ENCODE measurements around the gene SPG11. TPM values are rescaled to one million over a fixed set of nuclear protein-coding genes. Genes with fewer than 3 reads are reported as not detected.

Gene SPG11
- total RNA-seq, 1 experiment from 2014 or later = 55.0 TPM

DNA sequence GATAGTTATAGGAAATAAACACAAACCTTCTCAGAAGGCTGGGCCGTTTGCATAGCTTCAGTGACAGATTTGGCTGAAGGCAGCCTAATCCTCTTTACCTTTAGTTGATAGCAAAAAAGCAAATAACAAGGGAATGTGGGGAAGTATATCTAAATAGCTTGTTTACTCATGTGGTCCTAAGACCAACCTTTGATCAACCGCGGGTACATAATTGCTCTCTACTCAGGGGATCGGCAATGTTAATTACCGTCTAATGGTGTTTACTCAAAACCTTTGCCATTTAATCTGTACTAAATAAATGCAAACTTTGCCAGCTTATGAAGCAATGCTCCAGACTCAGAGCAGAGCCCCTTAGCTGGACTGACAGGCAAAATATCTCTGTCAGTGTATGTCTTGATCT is 74.9 kb downstream of the SPG11 start:
- H3K4me1 ChIP-seq (ENCODE audit: control insufficient read depth, insufficient read depth, low read length) = no peaks in the 10 kb centered on the region
- intact Hi-C loops (cut with micrococcal nuclease; ENCODE audit: unreplicated experiment) = no loop called here
- TF ChIP-seq, protein P1, sequence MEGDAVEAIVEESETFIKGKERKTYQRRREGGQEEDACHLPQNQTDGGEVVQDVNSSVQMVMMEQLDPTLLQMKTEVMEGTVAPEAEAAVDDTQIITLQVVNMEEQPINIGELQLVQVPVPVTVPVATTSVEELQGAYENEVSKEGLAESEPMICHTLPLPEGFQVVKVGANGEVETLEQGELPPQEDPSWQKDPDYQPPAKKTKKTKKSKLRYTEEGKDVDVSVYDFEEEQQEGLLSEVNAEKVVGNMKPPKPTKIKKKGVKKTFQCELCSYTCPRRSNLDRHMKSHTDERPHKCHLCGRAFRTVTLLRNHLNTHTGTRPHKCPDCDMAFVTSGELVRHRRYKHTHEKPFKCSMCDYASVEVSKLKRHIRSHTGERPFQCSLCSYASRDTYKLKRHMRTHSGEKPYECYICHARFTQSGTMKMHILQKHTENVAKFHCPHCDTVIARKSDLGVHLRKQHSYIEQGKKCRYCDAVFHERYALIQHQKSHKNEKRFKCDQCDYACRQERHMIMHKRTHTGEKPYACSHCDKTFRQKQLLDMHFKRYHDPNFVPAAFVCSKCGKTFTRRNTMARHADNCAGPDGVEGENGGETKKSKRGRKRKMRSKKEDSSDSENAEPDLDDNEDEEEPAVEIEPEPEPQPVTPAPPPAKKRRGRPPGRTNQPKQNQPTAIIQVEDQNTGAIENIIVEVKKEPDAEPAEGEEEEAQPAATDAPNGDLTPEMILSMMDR (IDR thresholded peaks at IDR 0.05) = no peak
- no peak for TF ChIP-seq POLR2AphosphoS5 (IDR thresholded peaks at IDR 0.05; ENCODE audit: low read depth, low read length)
- TF ChIP-seq, protein P2, sequence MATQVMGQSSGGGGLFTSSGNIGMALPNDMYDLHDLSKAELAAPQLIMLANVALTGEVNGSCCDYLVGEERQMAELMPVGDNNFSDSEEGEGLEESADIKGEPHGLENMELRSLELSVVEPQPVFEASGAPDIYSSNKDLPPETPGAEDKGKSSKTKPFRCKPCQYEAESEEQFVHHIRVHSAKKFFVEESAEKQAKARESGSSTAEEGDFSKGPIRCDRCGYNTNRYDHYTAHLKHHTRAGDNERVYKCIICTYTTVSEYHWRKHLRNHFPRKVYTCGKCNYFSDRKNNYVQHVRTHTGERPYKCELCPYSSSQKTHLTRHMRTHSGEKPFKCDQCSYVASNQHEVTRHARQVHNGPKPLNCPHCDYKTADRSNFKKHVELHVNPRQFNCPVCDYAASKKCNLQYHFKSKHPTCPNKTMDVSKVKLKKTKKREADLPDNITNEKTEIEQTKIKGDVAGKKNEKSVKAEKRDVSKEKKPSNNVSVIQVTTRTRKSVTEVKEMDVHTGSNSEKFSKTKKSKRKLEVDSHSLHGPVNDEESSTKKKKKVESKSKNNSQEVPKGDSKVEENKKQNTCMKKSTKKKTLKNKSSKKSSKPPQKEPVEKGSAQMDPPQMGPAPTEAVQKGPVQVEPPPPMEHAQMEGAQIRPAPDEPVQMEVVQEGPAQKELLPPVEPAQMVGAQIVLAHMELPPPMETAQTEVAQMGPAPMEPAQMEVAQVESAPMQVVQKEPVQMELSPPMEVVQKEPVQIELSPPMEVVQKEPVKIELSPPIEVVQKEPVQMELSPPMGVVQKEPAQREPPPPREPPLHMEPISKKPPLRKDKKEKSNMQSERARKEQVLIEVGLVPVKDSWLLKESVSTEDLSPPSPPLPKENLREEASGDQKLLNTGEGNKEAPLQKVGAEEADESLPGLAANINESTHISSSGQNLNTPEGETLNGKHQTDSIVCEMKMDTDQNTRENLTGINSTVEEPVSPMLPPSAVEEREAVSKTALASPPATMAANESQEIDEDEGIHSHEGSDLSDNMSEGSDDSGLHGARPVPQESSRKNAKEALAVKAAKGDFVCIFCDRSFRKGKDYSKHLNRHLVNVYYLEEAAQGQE (IDR thresholded peaks at IDR 0.05; ENCODE audit: insufficient read depth in 1 of 2, low read depth in 2 of 2, low read length in 1 of 2) = no peak
- no peak for TF ChIP-seq SIN3A (IDR thresholded peaks at IDR 0.05; ENCODE audit: borderline replicate concordance, insufficient read depth, low read depth, low read length)
- TF ChIP-seq TCF7L2 (IDR thresholded peaks at IDR 0.05; ENCODE audit: low read depth, low read length) = no peak
- in situ Hi-C loops (cut with HindIII; ENCODE audit: low pct_unique_long_range_greater_than_20kb, low sequenced_read_pairs) = no loop called here
- no TSS peak for BruUV-seq (replicated peaks)
- ChIA-PET POLR2A (no interaction called here), CTCF (no interaction called here)
- H3K36me3 ChIP-seq (ENCODE audit: control insufficient read depth, insufficient read depth, low read length) = peaks cover 18% of the 10 kb centered on the region
- DNase-seq (ENCODE audit: low read depth, low spot score) = no peak
- H3K9me3 ChIP-seq (ENCODE audit: control insufficient read depth, insufficient read depth, low read depth, low read length) = no peaks in the 10 kb centered on the region
- ATAC-seq = no peak
- H3K4me3 ChIP-seq (ENCODE audit: low read depth in 2 of 2, low read length in 2 of 2) = no peak overlapping the region
- no peaks in the 10 kb centered on the region for H3K27me3 ChIP-seq (ENCODE audit: control insufficient read depth, insufficient read depth, low read length)
- no peak overlapping the region for H3K27ac ChIP-seq (ENCODE audit: low read length)

- no peaks in the 10 kb centered on the region for H3K27me3 ChIP-seq (ENCODE audit: control insufficient read depth, insufficient read depth, low read length)
- ChIA-PET CTCF (interaction anchor here (0.6 kb wide), 1 partner anchor 8 kb away, joined by 4 read pairs; no protein-coding TSS in a partner anchor), POLR2A (interaction anchor here (0.6 kb wide), 1 partner anchor 151 kb away, joined by 4 read pairs; no protein-coding TSS in a partner anchor)
- intact Hi-C loops (cut with micrococcal nuclease; ENCODE audit: unreplicated experiment) = no loop called here
- H3K4me3 ChIP-seq (ENCODE audit: low read depth in 2 of 2, low read length in 2 of 2) = no peak overlapping the region
- peaks cover 18% of the 10 kb centered on the region for H3K36me3 ChIP-seq (ENCODE audit: control insufficient read depth, insufficient read depth, low read length)
- ATAC-seq (no peak), DNase-seq (ENCODE audit: low read depth, low spot score) (no peak)
- H3K9me3 ChIP-seq (ENCODE audit: control insufficient read depth, insufficient read depth, low read depth, low read length) = no peaks in the 10 kb centered on the region
- TF ChIP-seq, protein P1 (IDR thresholded peaks at IDR 0.05) = no peak
- no peak for TF ChIP-seq SIN3A (IDR thresholded peaks at IDR 0.05; ENCODE audit: borderline replicate concordance, insufficient read depth, low read depth, low read length)
- TF ChIP-seq, protein P2 (IDR thresholded peaks at IDR 0.05; ENCODE audit: insufficient read depth in 1 of 2, low read depth in 2 of 2, low read length in 1 of 2) = no peak
- TF ChIP-seq TCF7L2 (IDR thresholded peaks at IDR 0.05; ENCODE audit: low read depth, low read length) = no peak
- no peak for TF ChIP-seq POLR2AphosphoS5 (IDR thresholded peaks at IDR 0.05; ENCODE audit: low read depth, low read length)
- no TSS peak for BruUV-seq (replicated peaks)
- no peak overlapping the region for H3K27ac ChIP-seq (ENCODE audit: low read length)
- H3K4me1 ChIP-seq (ENCODE audit: control insufficient read depth, insufficient read depth, low read length) = no peaks in the 10 kb centered on the region
- in situ Hi-C loops (cut with HindIII; ENCODE audit: low pct_unique_long_range_greater_than_20kb, low sequenced_read_pairs) = no loop called here
Measured at GRCh38 chr15:44585633-44586032, 77.8 kb downstream of the SPG11 start.

Measured in Panc1 (cell line).